ENCODE results near the gene HTRA2.

HTRA2 gene

DNA sequence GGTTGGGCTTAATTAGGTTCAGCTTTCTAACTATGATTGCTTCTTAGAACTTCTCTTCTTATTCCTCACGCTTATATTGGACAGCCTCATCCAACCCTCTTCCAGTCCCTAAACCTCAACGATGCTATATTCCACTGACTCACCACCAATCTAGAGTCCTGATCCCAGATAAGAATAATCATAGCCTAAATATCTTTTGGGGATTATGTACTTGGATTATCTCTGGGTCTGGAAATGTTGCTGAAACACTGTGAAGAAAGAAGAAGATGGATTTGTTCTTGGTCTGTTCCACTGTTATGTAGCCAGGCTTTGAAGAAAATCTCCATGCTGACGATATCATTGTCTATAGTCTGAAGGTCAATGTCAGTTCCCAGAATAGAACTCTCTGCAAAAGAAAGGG lies 51.7 kb downstream of the HTRA2 start:
- no peak overlapping the region for H3K27ac ChIP-seq
- no peak for DNase-seq (ENCODE audit: low read depth, low spot score)

DNA sequence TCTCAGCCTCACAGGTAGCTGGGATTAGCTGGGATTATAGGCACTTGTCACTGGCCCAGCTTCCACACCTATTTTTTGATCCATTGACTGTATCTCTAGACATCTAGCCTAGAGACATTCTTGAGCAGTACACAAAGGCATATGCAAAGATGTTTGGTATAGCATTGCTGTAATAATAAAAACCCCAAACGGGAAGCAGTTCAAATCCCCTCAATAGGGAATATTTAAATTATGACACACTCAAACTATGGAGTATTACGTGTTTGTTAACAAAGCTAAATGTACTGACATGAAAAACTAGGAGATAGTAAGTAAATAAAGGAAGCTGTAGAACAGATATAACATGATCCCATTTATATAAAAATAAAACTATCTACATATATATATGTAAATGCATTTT lies 52.5 kb downstream of the HTRA2 start:
- H3K27ac ChIP-seq, result no peak overlapping the region
- no peak for DNase-seq (ENCODE audit: low read depth, low spot score)
